DND-41 (cell line): ENCODE measurements around the gene PHACTR3.

Experiments used
- ATAC-seq: fragments of 200-7000 bp; cut with Tn5 transposase; 3 replicates; pipeline ENCODE4 v1.9.1; 2021; ENCODE audit warnings: low read depth; ENCODE audit not compliant: insufficient read depth
- DNase-seq: peaks from one replicate; pipeline ENCODE4 v3.0.0-alpha.2; 2020
- H2AFZ ChIP-seq: 2 replicates; pipeline ENCODE4 v1.6.0; 2012; ENCODE audit warnings: low read depth, low read length
- H3K27ac ChIP-seq: 2 replicates; pipeline ENCODE4 v1.5.1; 2012; ENCODE audit warnings: low read length, inconsistent platforms
- H3K27me3 ChIP-seq: fragments of 200-600 bp; sonication (generic); 2 replicates; pipeline ENCODE4 v1.6.0; 2012; ENCODE audit warnings: low read length, mild to moderate bottlenecking, inconsistent platforms; ENCODE audit not compliant: insufficient read depth, poor library complexity
- H3K36me3 ChIP-seq: 2 replicates; pipeline ENCODE4 v1.5.1; 2012; ENCODE audit warnings: low read length, inconsistent platforms; ENCODE audit not compliant: insufficient read depth
- H3K4me1 ChIP-seq: 2 replicates; pipeline ENCODE4 v1.5.1; 2012; ENCODE audit warnings: mild to moderate bottlenecking, low read length; ENCODE audit not compliant: insufficient read depth
- H3K4me2 ChIP-seq: 2 replicates; pipeline ENCODE4 v1.6.0; 2012; ENCODE audit warnings: mild to moderate bottlenecking, moderate library complexity, low read length, inconsistent platforms; ENCODE audit not compliant: insufficient read depth
- H3K4me3 ChIP-seq, 2 experiments: fragments of 200-600 bp in 1 of 2; shearing (Covaris generic) in 1 of 2; 2 replicates each; pipeline ENCODE4 v1.5.1; 2012 to 2016; ENCODE audit warnings: inconsistent platforms in 2 of 2, low read length in 2 of 2, mild to moderate bottlenecking in 2 of 2, low read depth in 1 of 2, moderate library complexity in 1 of 2
- H3K79me2 ChIP-seq: 2 replicates; pipeline ENCODE4 v1.6.0; 2012; ENCODE audit warnings: low read length, inconsistent platforms; ENCODE audit not compliant: insufficient read depth
- H3K9ac ChIP-seq: 2 replicates; pipeline ENCODE4 v1.6.0; 2012; ENCODE audit warnings: low read depth, mild to moderate bottlenecking, inconsistent platforms, low read length, moderate library complexity
- H3K9me3 ChIP-seq: 2 replicates; pipeline ENCODE4 v1.5.1; 2012; ENCODE audit warnings: low read length, moderate library complexity, mild to moderate bottlenecking, inconsistent platforms; ENCODE audit not compliant: insufficient read depth, severe bottlenecking
- H4K20me1 ChIP-seq: 2 replicates; pipeline ENCODE4 v1.6.0; 2012; ENCODE audit warnings: low read length; ENCODE audit not compliant: insufficient read depth
- CTCF ChIP-seq: IDR thresholded peaks from 2 replicates; pipeline ENCODE4 v1.5.1; 2012; ENCODE audit warnings: borderline replicate concordance, low read length, moderate library complexity, mild to moderate bottlenecking; ENCODE audit not compliant: poor library complexity, severe bottlenecking; ENCODE audit errors: extremely low read depth
- EZH2 ChIP-seq: IDR thresholded peaks from 3 replicates; pipeline ENCODE4 v1.6.1; 2012; ENCODE audit warnings: borderline replicate concordance, low read depth, mild to moderate bottlenecking, moderate library complexity, low read length, inconsistent platforms; ENCODE audit not compliant: severe bottlenecking

Gene PHACTR3

GRCh38 chr20:59644371-59644939 is 40.1 kb downstream of the PHACTR3 start:
- DNase-seq (no peak), ATAC-seq (no peak)
- Histone ChIP-seq H3K9me3 (peaks cover 4% of the 10 kb centered on the region), H3K4me2 (no peak overlapping the region), H3K4me1 (no peaks in the 10 kb centered on the region), H3K79me2 (no peaks in the 10 kb centered on the region), H2AFZ (no peak overlapping the region), H3K9ac (no peak overlapping the region), H3K27ac (no peak overlapping the region), H3K36me3 (no peaks in the 10 kb centered on the region), H3K4me3 (no peak overlapping the region), H4K20me1 (no peaks in the 10 kb centered on the region), H3K27me3 (peaks cover 12% of the 10 kb centered on the region)
- TF ChIP-seq EZH2, result no peak
- no peak for TF ChIP-seq CTCF

GRCh38 chr20:59645271-59645670 is 40.9 kb downstream of the PHACTR3 start:
- H2AFZ ChIP-seq, result no peak overlapping the region
- TF ChIP-seq EZH2, result no peak
- TF ChIP-seq CTCF, result no peak
- no peaks in the 10 kb centered on the region for H4K20me1 ChIP-seq
- ATAC-seq (no peak), DNase-seq (no peak)
- peaks cover 4% of the 10 kb centered on the region for H3K9me3 ChIP-seq
- no peak overlapping the region for H3K27ac ChIP-seq
- no peak overlapping the region for H3K4me2 ChIP-seq
- H3K27me3 ChIP-seq, result peaks cover 10% of the 10 kb centered on the region
- H3K4me3 ChIP-seq, result no peak overlapping the region
- no peaks in the 10 kb centered on the region for H3K36me3 ChIP-seq
- H3K79me2 ChIP-seq, result no peaks in the 10 kb centered on the region
- no peak overlapping the region for H3K9ac ChIP-seq
- H3K4me1 ChIP-seq, result no peaks in the 10 kb centered on the region

DNA sequence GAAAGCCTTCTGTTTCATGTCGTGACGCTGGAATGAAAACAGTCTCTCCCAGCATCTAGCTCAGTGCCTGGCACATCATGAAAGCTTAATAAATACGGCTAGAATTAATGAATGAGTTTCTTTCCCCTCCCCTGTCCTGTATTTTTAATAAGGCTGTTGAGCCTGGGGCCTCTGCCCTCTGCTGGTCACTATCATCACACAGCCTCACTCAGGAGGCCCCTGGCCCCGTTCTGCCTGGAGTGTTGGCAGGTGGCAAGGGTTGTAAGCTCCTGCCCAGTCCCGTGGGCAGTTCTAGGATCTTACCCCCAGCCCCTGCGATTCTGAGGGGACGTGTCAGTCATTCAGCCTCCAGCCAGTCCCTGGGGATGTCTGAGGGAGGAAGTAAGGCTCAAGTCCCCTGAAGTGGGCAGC is 41.4 kb downstream of the PHACTR3 start:
- H3K9me3 ChIP-seq, result peaks cover 4% of the 10 kb centered on the region
- no peak for ATAC-seq

More for the DNA sequence above, 41.4 kb downstream of the PHACTR3 start:
- H3K27me3 ChIP-seq, result peaks cover 9% of the 10 kb centered on the region
- no peaks in the 10 kb centered on the region for H3K36me3 ChIP-seq
- no peaks in the 10 kb centered on the region for H3K4me1 ChIP-seq
- H4K20me1 ChIP-seq, result no peaks in the 10 kb centered on the region
- H3K79me2 ChIP-seq, result no peaks in the 10 kb centered on the region
- no peak for DNase-seq
- H3K4me2 ChIP-seq, result no peak overlapping the region
- H3K9ac ChIP-seq, result no peak overlapping the region
- no peak overlapping the region for H2AFZ ChIP-seq
- H3K27ac ChIP-seq, result no peak overlapping the region
- no peak for TF ChIP-seq CTCF
- TF ChIP-seq EZH2, result no peak
- H3K4me3 ChIP-seq, result no peak overlapping the region
